Erythroblast (primary cell): ENCODE measurements around the gene SPINT1.

Experiments
- GATA1 ChIP-seq: IDR thresholded peaks from 2 replicates; pipeline ENCODE4 v1.6.1; 2011; ENCODE audit warnings: low read depth, mild to moderate bottlenecking, control low read depth, low read length, moderate library complexity
- POLR2A ChIP-seq: IDR thresholded peaks from 2 replicates; pipeline ENCODE4 v1.6.1; 2011; ENCODE audit warnings: mild to moderate bottlenecking, low read length

DNA sequence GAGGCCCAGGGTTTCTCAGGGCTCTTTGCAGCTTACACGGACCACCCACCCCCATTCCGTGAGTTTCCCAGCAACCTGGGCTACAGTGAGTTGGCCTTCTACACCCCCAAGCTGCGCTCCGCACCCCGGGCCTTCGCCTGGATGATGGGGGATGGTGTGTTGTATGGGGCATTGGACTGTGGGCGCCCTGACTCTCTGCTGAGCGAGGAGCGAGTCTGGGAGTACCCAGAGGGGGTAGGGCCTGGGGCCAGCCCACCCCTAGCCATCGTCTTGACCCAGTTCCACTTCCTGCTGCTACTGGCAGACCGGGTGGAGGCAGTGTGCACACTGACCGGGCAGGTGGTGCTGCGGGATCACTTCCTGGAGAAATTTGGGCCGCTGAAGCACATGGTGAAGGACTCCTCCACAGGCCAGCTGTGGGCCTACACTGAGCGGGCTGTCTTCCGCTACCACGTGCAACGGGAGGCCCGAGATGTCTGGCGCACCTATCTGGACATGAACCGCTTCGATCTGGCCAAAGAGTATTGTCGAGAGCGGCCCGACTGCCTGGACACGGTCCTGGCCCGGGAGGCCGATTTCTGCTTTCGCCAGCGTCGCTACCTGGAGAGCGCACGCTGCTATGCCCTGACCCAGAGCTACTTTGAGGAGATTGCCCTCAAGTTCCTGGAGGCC, 55.8 kb downstream of the SPINT1 start:
- TF ChIP-seq POLR2A: no peak
- no peak for TF ChIP-seq GATA1
